ENCODE measurements around the gene DNASE1.

DNASE1 gene

DNA sequence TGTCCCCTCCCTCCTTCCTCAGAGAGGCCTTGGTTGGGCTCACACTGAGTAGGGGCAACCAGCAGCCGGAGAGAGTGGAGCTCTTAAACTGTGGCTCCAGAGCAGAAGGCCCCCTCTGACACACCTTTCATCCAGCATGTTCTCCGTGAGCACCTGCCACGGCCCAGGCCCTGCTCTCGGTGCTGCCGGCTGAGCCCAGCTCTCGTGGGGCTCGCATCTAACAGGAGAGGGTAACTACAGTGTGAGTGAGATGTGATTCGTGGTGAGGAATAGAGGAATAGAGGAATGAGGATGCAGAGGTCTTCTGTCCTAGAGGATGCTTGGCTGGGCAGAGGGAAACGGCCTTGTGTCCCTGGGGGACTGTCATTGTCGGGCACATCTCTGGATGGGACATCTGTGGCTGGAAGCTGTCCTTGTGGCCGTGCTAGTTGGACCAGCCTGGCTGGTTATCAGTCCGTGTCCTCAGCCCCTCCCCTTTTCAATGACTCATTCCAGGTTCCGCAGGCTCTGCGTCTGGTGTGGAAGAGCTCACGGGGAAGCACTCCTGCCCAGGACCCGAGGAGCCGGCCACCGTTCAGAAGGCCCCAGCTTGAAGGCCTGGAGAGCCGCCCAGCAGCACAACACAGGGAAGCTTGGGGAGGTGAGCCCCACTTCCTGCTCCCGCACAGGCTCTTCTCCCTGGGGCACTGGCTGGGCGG is 11.9 kb upstream of the DNASE1 start:
- DNase-seq (ENCODE audit: extremely low read depth, low read depth) = no peak
- TF ChIP-seq, protein P1, sequence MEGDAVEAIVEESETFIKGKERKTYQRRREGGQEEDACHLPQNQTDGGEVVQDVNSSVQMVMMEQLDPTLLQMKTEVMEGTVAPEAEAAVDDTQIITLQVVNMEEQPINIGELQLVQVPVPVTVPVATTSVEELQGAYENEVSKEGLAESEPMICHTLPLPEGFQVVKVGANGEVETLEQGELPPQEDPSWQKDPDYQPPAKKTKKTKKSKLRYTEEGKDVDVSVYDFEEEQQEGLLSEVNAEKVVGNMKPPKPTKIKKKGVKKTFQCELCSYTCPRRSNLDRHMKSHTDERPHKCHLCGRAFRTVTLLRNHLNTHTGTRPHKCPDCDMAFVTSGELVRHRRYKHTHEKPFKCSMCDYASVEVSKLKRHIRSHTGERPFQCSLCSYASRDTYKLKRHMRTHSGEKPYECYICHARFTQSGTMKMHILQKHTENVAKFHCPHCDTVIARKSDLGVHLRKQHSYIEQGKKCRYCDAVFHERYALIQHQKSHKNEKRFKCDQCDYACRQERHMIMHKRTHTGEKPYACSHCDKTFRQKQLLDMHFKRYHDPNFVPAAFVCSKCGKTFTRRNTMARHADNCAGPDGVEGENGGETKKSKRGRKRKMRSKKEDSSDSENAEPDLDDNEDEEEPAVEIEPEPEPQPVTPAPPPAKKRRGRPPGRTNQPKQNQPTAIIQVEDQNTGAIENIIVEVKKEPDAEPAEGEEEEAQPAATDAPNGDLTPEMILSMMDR (IDR thresholded peaks at IDR 0.05; ENCODE audit: low read depth, low read length, missing control alignments) = no peak
- H3K4me3 ChIP-seq (replicated peaks; ENCODE audit: low read depth, low read length) = no peak overlapping the region

GRCh38 chr16:3643095-3643730 is 11.3 kb upstream of the DNASE1 start:
- H3K4me3 ChIP-seq (replicated peaks; ENCODE audit: low read depth, low read length) = no peak overlapping the region
- DNase-seq (ENCODE audit: extremely low read depth, low read depth) = no peak
- TF ChIP-seq, protein P1 (IDR thresholded peaks at IDR 0.05; ENCODE audit: low read depth, low read length, missing control alignments) = no peak

GRCh38 chr16:3645108-3645503 is 9.4 kb upstream of the DNASE1 start:
- TF ChIP-seq, protein P1 (IDR thresholded peaks at IDR 0.05; ENCODE audit: low read depth, low read length, missing control alignments) = no peak
- DNase-seq (ENCODE audit: extremely low read depth, low read depth) = no peak
- H3K4me3 ChIP-seq (replicated peaks; ENCODE audit: low read depth, low read length) = no peak overlapping the region

GRCh38 chr16:3645504-3646347 is 8.8 kb upstream of the DNASE1 start:
- DNase-seq (ENCODE audit: extremely low read depth, low read depth) = no peak
- H3K4me3 ChIP-seq (replicated peaks; ENCODE audit: low read depth, low read length) = no peak overlapping the region
- TF ChIP-seq, protein P1 (IDR thresholded peaks at IDR 0.05; ENCODE audit: low read depth, low read length, missing control alignments) = no peak

DNA sequence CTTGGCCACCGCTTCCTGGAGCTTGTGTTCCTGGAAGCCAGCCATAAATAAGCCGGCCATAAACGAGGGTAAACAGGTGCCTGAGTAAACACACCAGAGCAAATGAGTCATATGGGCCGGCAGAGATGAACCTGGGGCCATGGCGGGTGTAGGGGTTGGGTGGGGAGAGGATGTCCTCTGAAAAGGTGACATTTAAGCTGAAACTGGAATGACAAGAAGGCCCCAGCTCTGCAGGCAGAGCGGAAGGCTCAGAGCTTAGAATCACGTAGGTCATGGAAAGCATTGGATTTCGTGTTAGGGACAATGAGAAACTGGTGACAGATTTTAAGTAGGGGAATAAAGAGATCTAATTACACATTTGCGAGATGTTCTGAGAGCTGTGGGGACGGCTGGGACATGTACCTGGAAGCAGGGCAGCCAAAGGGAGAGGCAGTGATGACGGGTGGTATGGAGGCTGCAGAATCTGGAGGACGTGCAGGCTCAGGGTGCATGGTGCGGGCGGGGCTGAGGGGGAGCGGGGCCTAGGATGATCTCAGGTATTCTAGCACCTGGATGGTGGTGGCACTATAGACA is 8.1 kb upstream of the DNASE1 start:
- TF ChIP-seq, protein P1 (IDR thresholded peaks at IDR 0.05; ENCODE audit: low read depth, low read length, missing control alignments) = no peak
- DNase-seq (ENCODE audit: extremely low read depth, low read depth) = no peak
- H3K4me3 ChIP-seq (replicated peaks; ENCODE audit: low read depth, low read length) = no peak overlapping the region

DNA sequence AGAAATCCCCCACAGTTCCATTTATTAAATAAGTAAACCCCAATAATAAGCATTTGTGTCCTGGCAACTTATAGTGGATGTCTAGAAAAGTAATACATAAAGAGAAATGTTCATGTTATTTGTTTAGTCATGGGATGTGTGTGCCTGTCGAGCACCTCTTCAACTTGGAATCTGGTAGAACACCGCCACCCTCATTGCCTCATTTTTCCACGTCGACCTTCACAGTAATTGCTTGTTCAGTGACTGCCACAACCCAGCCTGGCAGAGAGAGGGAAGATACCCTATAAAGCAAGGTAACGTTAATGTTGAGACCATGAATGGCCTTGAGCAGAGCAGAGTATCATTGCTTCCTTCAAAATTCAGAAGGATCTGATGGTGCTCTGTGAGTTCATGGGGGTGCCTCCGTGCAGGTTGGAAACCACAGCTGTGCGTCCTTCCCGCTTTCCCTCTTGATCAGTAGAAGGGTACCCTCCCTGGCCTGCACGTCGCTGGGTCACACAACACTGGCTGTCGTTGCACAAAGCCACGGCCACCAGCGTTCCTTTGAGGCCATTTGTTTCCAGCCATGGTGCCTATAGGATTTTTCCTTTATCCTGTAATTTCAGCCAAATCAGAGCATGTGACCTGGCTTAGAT is 3.7 kb upstream of the DNASE1 start:
- H3K4me3 ChIP-seq (replicated peaks; ENCODE audit: low read depth, low read length) = no peak overlapping the region
- no peak for DNase-seq (ENCODE audit: extremely low read depth, low read depth)
- TF ChIP-seq, protein P1 (IDR thresholded peaks at IDR 0.05; ENCODE audit: low read depth, low read length, missing control alignments) = no peak
